Endothelial cell of umbilical vein (primary cell): ENCODE results near the gene TXNIP. TPM values are rescaled to one million over a fixed set of nuclear protein-coding genes. Genes with fewer than 3 reads are reported as not detected.

Experiments used
- BruUV-seq: library from RNA; stranded (reverse); fragments of 400-500 nt; replicated peaks from 2 replicates; lab custom pipeline; 2021; lab: Mats Ljungman, UMichigan
- CTCF ChIA-PET: fragments of 300-600, 350-600 bp; sonication (Branson Sonifier 250); formaldehyde crosslinking; loops from one replicate; lab custom pipeline; 2021; ENCODE audit warnings: antibody characterized with exemption, inconsistent platforms; lab: Charles Lee
- POLR2A ChIA-PET: fragments of 300-600, 350-600 bp; sonication (Branson Sonifier 250); formaldehyde crosslinking; loops from one replicate; lab custom pipeline; 2021; ENCODE audit warnings: antibody characterized with exemption, inconsistent platforms; lab: Charles Lee
- DNase-seq: peaks from one replicate; pipeline ENCODE4 v3.0.0-alpha.2; 2011; ENCODE audit warnings: low read depth, low spot score
- FAIRE-seq: peaks from 2 replicates; lab custom pipeline; 2011; peaks lifted over from hg19 to GRCh38; lab: Jason Lieb, UNC
- H2AFZ ChIP-seq: 2 replicates; pipeline ENCODE4 v1.6.0; 2012; ENCODE audit warnings: low read depth, low read length, control low read depth, inconsistent platforms
- H3K27ac ChIP-seq: 2 replicates; pipeline ENCODE4 v1.5.1; 2011; ENCODE audit warnings: low read depth, mild to moderate bottlenecking, control low read depth, low read length, moderate library complexity; ENCODE audit not compliant: insufficient read depth
- H3K27me3 ChIP-seq, 2 experiments: 2 replicates each; pipeline versions ENCODE4 v1.6.0 to v1.6.1; 2011; ENCODE audit warnings: low read length in 2 of 2, mixed read lengths in 1 of 2; ENCODE audit not compliant: control insufficient read depth in 2 of 2, insufficient read depth in 2 of 2
- H3K36me3 ChIP-seq, 2 experiments: 2 replicates in 1 of 2; 3 replicates in 1 of 2; pipeline ENCODE4 v1.5.1; 2011; ENCODE audit warnings: low read length in 2 of 2, mild to moderate bottlenecking in 1 of 2, moderate library complexity in 1 of 2; ENCODE audit not compliant: control insufficient read depth in 2 of 2, insufficient read depth in 2 of 2; ENCODE audit errors: extremely low read depth in 1 of 2
- H3K4me1 ChIP-seq: 3 replicates; pipeline ENCODE4 v1.5.1; 2011; ENCODE audit warnings: mild to moderate bottlenecking, low read length; ENCODE audit not compliant: control insufficient read depth, insufficient read depth; ENCODE audit errors: extremely low read depth
- H3K4me2 ChIP-seq: 2 replicates; pipeline ENCODE4 v1.6.1; 2011; ENCODE audit warnings: low read length, control low read depth, mixed read lengths; ENCODE audit not compliant: insufficient read depth
- H3K4me3 ChIP-seq, 3 experiments: fragments of 200-600 bp in 1 of 3; sonication (generic), shearing (Covaris generic) in 1 of 3; replicated peaks in 1 of 3; 2 replicates each; pipeline ENCODE4 v1.5.1; 2011 to 2016; ENCODE audit warnings: control low read depth in 3 of 3, low read length in 3 of 3, mild to moderate bottlenecking in 2 of 3, inconsistent platforms in 1 of 3, low read depth in 1 of 3, moderate library complexity in 1 of 3; ENCODE audit not compliant: insufficient read depth in 1 of 3
- H3K79me2 ChIP-seq: 2 replicates; pipeline ENCODE4 v1.6.0; 2012; ENCODE audit warnings: low read length, inconsistent platforms; ENCODE audit not compliant: control insufficient read depth, insufficient read depth
- H3K9ac ChIP-seq: replicated peaks from 2 replicates; pipeline ENCODE3; 2011; ENCODE audit warnings: low read length, control low read depth; ENCODE audit not compliant: insufficient read depth; ENCODE audit errors: extremely low read depth
- H3K9me1 ChIP-seq: replicated peaks from 3 replicates; pipeline ENCODE4 v1.6.0; 2011; ENCODE audit warnings: mild to moderate bottlenecking, low read length; ENCODE audit not compliant: control insufficient read depth, insufficient read depth; ENCODE audit errors: extremely low read depth
- H3K9me3 ChIP-seq: replicated peaks from 2 replicates; pipeline ENCODE4 v1.5.1; 2012; ENCODE audit warnings: low read length, inconsistent platforms; ENCODE audit not compliant: control insufficient read depth, insufficient read depth
- H4K20me1 ChIP-seq: replicated peaks from 2 replicates; pipeline ENCODE3; 2011; ENCODE audit warnings: mild to moderate bottlenecking, low read length; ENCODE audit not compliant: control insufficient read depth, insufficient read depth; ENCODE audit errors: extremely low read depth
- EZH2 ChIP-seq: IDR thresholded peaks from 2 replicates; pipeline ENCODE4 v1.6.1; 2012; ENCODE audit warnings: borderline replicate concordance, low read depth, mild to moderate bottlenecking, moderate library complexity, low read length, inconsistent platforms; ENCODE audit not compliant: severe bottlenecking
- FOS ChIP-seq: IDR thresholded peaks from 2 replicates; pipeline ENCODE4 v1.6.1; 2011; ENCODE audit warnings: mild to moderate bottlenecking, low read length, moderate library complexity, borderline replicate concordance; ENCODE audit not compliant: insufficient read depth
- GATA2 ChIP-seq: IDR thresholded peaks from 2 replicates; pipeline ENCODE4 v1.7.0; 2011; ENCODE audit warnings: low read depth, mild to moderate bottlenecking, moderate library complexity, mixed read lengths, low read length; ENCODE audit not compliant: insufficient read length, insufficient read depth
- JUN ChIP-seq: IDR thresholded peaks from 2 replicates; pipeline ENCODE4 v1.6.1; 2011; ENCODE audit warnings: borderline replicate concordance, low read depth; ENCODE audit not compliant: insufficient read length, insufficient read depth
- MYC ChIP-seq: IDR thresholded peaks from one replicate; pipeline ENCODE4 v1.6.1; 2011; ENCODE audit warnings: mild to moderate bottlenecking, low read depth, low read length
- POLR2A ChIP-seq: IDR thresholded peaks from 2 replicates; pipeline ENCODE4 v1.6.1; 2012; ENCODE audit warnings: low read depth, mild to moderate bottlenecking, control low read depth, low read length
- POLR2AphosphoS5 ChIP-seq: IDR thresholded peaks from 2 replicates; pipeline ENCODE4 v1.6.1; 2012; ENCODE audit warnings: low read depth, mild to moderate bottlenecking, control low read depth, low read length, moderate library complexity; ENCODE audit not compliant: insufficient read depth
- dilution Hi-C: fragments of 300-500 bp; cut with MboI; formaldehyde crosslinking; loops from one replicate; pipeline ENCODE4 v1.15.0; 2019; ENCODE audit warnings: low sequenced_read_pairs; ENCODE audit not compliant: extremely low pct_ligation_motif_present
- intact Hi-C: fragments of 100-400 bp; cut with micrococcal nuclease; formaldehyde crosslinking; loops from one replicate; pipeline ENCODE4 v1.10.0; 2022
- polyA plus RNA-seq, 4 experiments: library from polyadenylated mRNA; depleted of rRNA in 3 of 4; stranded (reverse) in 3 of 4; unstranded in 1 of 4; fragments of >200 nt; gene quantifications; 2 replicates each; pipeline versions ENCODE4 v1.2.1 to v1.2.3, GENCODE V29; 2011 to 2012; ENCODE audit warnings: missing spikeins in 1 of 4
- total RNA-seq: library from RNA; stranded (reverse); gene quantifications from 2 replicates; pipeline ENCODE4 v1.2.3, GENCODE V29; 2021
- TF ChIP-seq, protein P1 (sequence below): IDR thresholded peaks from 2 replicates; pipeline ENCODE4 v1.6.1; 2011; ENCODE audit not compliant: insufficient read depth, insufficient read length
- TF ChIP-seq, protein P2 (sequence below), 2 donors: IDR thresholded peaks; 1 replicate in 1 of 2; 2 replicates in 1 of 2; pipeline ENCODE4 v1.5.1; 2011; ENCODE audit warnings: low read length in 2 of 2, mild to moderate bottlenecking in 2 of 2, moderate library complexity in 2 of 2, control low read depth in 1 of 2, inconsistent platforms in 1 of 2, low read depth in 1 of 2; ENCODE audit not compliant: insufficient read depth in 1 of 2; ENCODE audit errors: extremely low read depth in 1 of 2

TXNIP gene
- total and polyA plus RNA-seq, 2 donors (not counting 3 experiments of a cell fraction or from before 2014, with no cell fraction given): 9.1 to 21.8 TPM

DNA sequence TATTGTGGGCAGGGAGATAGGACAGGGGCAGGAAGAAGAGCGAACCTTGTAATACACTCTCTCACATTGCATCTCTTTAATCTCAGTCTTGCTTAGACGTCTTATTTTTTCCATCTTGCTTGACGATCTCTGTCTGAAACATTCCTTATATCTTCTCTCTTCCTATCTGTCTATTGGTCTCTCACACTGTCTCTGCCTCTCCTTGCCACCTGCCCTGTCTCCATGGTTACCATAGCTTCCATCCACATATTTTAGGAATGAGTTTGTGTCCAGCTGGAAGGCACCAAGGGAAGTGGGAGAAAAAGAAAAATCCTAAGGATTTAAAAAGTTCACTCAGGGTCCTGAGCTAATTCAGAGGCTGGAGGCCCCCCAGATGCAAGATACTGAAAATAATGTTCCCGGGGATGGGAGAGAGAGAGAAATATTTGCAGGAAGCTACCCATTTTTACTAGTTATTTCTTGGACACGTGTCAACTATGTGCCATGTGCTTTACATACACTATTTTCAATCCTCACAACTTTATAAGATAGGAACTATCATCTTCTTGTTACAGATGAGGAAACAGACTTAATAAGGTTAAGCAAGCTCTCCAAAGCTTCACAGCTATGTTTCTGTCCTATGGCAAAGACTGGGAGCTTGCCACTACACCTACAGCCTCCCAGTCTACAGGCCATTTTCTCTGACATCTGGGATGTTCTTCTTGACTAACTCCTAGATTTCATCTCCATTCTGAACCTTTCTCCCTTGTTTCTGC is 32.9 kb downstream of the TXNIP start:
- dilution Hi-C loops (no loop called here), intact Hi-C loops (loop anchor here (1.0 kb wide), 2 partner anchors 33 to 36 kb away; partner anchors contain the start of genes RBM8A and TXNIP)
- Histone ChIP-seq H2AFZ (no peak overlapping the region), H3K36me3 (no peaks in the 10 kb centered on the region), H3K4me1 (peaks cover 35% of the 10 kb centered on the region), H3K9me3 (no peaks in the 10 kb centered on the region), H3K79me2 (no peaks in the 10 kb centered on the region), H4K20me1 (no peaks in the 10 kb centered on the region), H3K4me2 (peak overlapping the region; percentile 82), H3K27ac (peak overlapping the region; percentile 43), H3K9ac (peak overlapping the region; percentile 40), H3K27me3 (no peaks in the 10 kb centered on the region), H3K9me1 (no peaks in the 10 kb centered on the region), H3K4me3 (peak overlapping the region in 1 of 3 experiments; percentile 77)
- no TSS peak for BruUV-seq
- DNase-seq (no peak), FAIRE-seq (peak; percentile 58)
- POLR2A ChIA-PET: interaction anchor here (0.6 to 1.8 kb wide), 6 partner anchors 8 to 104 kb away, joined by 3 to 10 read pairs (median 4); partner anchors contain the start of genes PIAS3 and RBM8A
- CTCF ChIA-PET: interaction anchor here (0.6 to 2.5 kb wide), 14 partner anchors 14 to 118 kb away, joined by 3 to 23 read pairs (median 5); partner anchors contain the start of genes ITGA10, NUDT17, PEX11B and PIAS3
- TF ChIP-seq POLR2A: no peak
- TF ChIP-seq, protein P1, sequence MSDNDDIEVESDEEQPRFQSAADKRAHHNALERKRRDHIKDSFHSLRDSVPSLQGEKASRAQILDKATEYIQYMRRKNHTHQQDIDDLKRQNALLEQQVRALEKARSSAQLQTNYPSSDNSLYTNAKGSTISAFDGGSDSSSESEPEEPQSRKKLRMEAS: peak; percentile 27

DNA sequence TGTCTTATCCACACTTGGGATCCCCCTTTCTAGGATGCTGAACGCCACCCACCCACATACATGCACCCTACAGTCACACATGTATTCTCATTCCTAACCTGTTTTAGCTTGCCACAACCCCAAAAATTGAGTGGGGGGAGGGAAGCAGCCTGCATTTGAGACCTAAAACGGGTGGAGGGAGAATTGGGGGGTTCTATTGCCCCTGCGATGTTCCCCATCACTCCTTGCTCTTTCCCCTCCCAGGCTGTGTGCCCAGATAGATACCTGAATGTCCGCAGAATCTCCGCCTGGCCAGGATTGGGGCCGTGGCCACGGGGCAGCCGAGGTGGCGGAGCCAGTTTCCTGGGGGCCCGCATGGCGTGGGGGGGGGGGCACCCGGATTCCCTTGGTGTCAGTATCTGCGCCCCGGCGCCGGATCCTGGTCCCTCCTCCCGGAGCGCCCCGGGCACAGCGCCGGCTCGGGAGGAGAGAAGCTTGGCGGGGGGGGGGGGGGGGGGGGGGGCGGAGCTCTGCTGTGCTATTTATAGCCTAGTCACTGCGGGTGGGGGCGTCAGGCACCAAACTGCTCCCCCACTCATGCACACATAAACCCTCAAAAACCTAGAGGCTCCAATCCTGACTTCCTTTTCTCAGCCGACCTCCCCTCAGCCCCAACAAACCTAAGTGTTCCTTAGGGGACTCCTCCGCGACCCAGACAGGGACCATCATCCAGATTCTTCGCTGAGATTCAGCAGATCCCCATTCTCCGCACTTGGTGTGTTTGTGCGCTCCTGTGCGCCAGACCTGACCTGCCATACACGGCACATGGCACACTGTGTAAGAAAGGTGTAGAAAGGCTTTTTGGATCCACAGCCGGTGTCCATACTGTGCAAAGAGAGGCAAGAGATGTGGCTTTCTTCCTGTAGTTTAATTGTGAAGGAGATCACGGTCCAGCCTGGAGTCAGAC is 33.9 kb downstream of the TXNIP start:
- Histone ChIP-seq H3K9ac (no peak overlapping the region), H3K4me3 (peak overlapping the region; percentile 19 to 73 (median 32)), H3K4me2 (peak overlapping the region; percentile 86), H2AFZ (peak overlapping the region; percentile 95), H4K20me1 (no peaks in the 10 kb centered on the region), H3K36me3 (no peaks in the 10 kb centered on the region), H3K4me1 (peaks cover 39% of the 10 kb centered on the region), H3K9me1 (no peaks in the 10 kb centered on the region), H3K79me2 (no peaks in the 10 kb centered on the region), H3K27ac (no peak overlapping the region), H3K9me3 (no peaks in the 10 kb centered on the region), H3K27me3 (no peaks in the 10 kb centered on the region)
- dilution Hi-C loops: no loop called here
- BruUV-seq: no TSS peak
- POLR2A ChIA-PET: interaction anchor here (0.6 to 1.6 kb wide), 3 partner anchors 10 to 35 kb away, joined by 3 to 4 read pairs (median 3); partner anchors contain the start of gene RBM8A
- CTCF ChIA-PET: interaction anchor here (0.7 to 2.5 kb wide), 6 partner anchors 15 to 70 kb away, joined by 3 to 23 read pairs (median 9); partner anchors contain the start of gene RBM8A
- intact Hi-C loops: no loop called here
- TF ChIP-seq, protein P2, sequence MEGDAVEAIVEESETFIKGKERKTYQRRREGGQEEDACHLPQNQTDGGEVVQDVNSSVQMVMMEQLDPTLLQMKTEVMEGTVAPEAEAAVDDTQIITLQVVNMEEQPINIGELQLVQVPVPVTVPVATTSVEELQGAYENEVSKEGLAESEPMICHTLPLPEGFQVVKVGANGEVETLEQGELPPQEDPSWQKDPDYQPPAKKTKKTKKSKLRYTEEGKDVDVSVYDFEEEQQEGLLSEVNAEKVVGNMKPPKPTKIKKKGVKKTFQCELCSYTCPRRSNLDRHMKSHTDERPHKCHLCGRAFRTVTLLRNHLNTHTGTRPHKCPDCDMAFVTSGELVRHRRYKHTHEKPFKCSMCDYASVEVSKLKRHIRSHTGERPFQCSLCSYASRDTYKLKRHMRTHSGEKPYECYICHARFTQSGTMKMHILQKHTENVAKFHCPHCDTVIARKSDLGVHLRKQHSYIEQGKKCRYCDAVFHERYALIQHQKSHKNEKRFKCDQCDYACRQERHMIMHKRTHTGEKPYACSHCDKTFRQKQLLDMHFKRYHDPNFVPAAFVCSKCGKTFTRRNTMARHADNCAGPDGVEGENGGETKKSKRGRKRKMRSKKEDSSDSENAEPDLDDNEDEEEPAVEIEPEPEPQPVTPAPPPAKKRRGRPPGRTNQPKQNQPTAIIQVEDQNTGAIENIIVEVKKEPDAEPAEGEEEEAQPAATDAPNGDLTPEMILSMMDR (IDR thresholded peaks at IDR 0.05; ENCODE audit: extremely low read depth in 1 of 2, insufficient read depth in 1 of 2, low read depth in 1 of 2, low read length in 2 of 2): no peak
- TF ChIP-seq JUN: no peak
- no peak for TF ChIP-seq POLR2AphosphoS5
- no peak for TF ChIP-seq MYC
- TF ChIP-seq, protein P1: no peak
- TF ChIP-seq EZH2: no peak
- no peak for TF ChIP-seq FOS
- TF ChIP-seq GATA2: no peak
- DNase-seq: no peak
- FAIRE-seq: no peak
